Tibial artery (tissue), 4 donors: ENCODE measurements around the gene OCIAD2.
A peak's percentile ranks its signal among the peaks of the same experiment; 100 is the strongest.

ENCODE experiments used
- DNase-seq, 2 donors: peaks; one replicate each; pipeline ENCODE4 v3.0.0-alpha.2; 2019
- H3K27ac ChIP-seq, 2 donors: fragments of 200-600 bp; sonication (generic) in 1 of 2; 1 replicate in 1 of 2; 2 replicates in 1 of 2; pipeline ENCODE4 v1.5.1; 2018 to 2019; ENCODE audit warnings: mild to moderate bottlenecking in 1 of 2
- H3K27me3 ChIP-seq, 2 donors: fragments of 200-600 bp; sonication (generic) in 1 of 2; one replicate each; pipeline versions ENCODE4 v1.5.1 to v1.6.0; 2016 to 2019
- H3K36me3 ChIP-seq, 3 donors: fragments of 200-600 bp; sonication (generic) in 2 of 3; one replicate each; pipeline ENCODE4 v1.5.1; 2016 to 2019; ENCODE audit warnings: mild to moderate bottlenecking in 2 of 3
- H3K4me1 ChIP-seq, 4 donors: fragments of 200-600 bp; sonication (generic) in 2 of 4; 1 replicate in 3 of 4; 2 replicates in 1 of 4; pipeline ENCODE4 v1.5.1; 2016 to 2019
- H3K4me3 ChIP-seq, 2 donors: fragments of 200-600 bp; sonication (generic) in 1 of 2; 1 replicate in 1 of 2; 2 replicates in 1 of 2; pipeline ENCODE4 v1.5.1; 2018 to 2019; ENCODE audit warnings: mild to moderate bottlenecking in 2 of 2
- H3K9me3 ChIP-seq, 3 donors: fragments of 200-600 bp; sonication (generic) in 1 of 3; one replicate each; pipeline ENCODE4 v1.5.1; 2016 to 2019
- intact Hi-C: fragments of 100-400 bp; cut with DNase I; formaldehyde crosslinking; loops from one replicate; pipeline ENCODE4 v1.15.0; 2023; ENCODE audit warnings: low total_unique reads
- TF ChIP-seq, protein P1 (sequence below), 2 experiments: fragments of 200-600 bp in 1 of 2; fragments of 450-650 bp in 1 of 2; IDR thresholded peaks; one replicate each; pipeline ENCODE4 v1.5.1; 2017 to 2019; ENCODE audit warnings: antibody characterized with exemption in 2 of 2, mild to moderate bottlenecking in 1 of 2, moderate library complexity in 1 of 2

OCIAD2 gene, protein sequence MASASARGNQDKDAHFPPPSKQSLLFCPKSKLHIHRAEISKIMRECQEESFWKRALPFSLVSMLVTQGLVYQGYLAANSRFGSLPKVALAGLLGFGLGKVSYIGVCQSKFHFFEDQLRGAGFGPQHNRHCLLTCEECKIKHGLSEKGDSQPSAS

GRCh38 chr4:48906206-48907173 lies at the start of gene OCIAD2:
TSS of gene OCIAD2 (minus strand) at chr4:48906774. CDS start at chr4:48904549, 2,225 bp downstream.
- Histone ChIP-seq H3K27ac (peak within 1 kb of the TSS; percentile 38 to 51), H3K4me1 (peaks cover 0 to 14% (median 10%) of the 10 kb centered on the region in 4 donors), H3K9me3 (no peaks in the 10 kb centered on the region), H3K27me3 (no peaks in the 10 kb centered on the region), H3K4me3 (peak within 1 kb of the TSS; percentile 70 to 91), H3K36me3 (peaks cover 0 to 15% (median 0%) of the 10 kb centered on the region in 3 donors)
- DNase-seq = peak; percentile 37 to 76
- TF ChIP-seq, protein P1, sequence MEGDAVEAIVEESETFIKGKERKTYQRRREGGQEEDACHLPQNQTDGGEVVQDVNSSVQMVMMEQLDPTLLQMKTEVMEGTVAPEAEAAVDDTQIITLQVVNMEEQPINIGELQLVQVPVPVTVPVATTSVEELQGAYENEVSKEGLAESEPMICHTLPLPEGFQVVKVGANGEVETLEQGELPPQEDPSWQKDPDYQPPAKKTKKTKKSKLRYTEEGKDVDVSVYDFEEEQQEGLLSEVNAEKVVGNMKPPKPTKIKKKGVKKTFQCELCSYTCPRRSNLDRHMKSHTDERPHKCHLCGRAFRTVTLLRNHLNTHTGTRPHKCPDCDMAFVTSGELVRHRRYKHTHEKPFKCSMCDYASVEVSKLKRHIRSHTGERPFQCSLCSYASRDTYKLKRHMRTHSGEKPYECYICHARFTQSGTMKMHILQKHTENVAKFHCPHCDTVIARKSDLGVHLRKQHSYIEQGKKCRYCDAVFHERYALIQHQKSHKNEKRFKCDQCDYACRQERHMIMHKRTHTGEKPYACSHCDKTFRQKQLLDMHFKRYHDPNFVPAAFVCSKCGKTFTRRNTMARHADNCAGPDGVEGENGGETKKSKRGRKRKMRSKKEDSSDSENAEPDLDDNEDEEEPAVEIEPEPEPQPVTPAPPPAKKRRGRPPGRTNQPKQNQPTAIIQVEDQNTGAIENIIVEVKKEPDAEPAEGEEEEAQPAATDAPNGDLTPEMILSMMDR (IDR thresholded peaks at IDR 0.05) = no peak
- intact Hi-C loops = no loop called here

- no peaks in the 10 kb centered on the region for H3K36me3 ChIP-seq
- H3K27ac ChIP-seq = no peak overlapping the region
- TF ChIP-seq, protein P1 (IDR thresholded peaks at IDR 0.05) = no peak
- no peaks in the 10 kb centered on the region for H3K27me3 ChIP-seq
- no peak for DNase-seq
- intact Hi-C loops = no loop called here
- H3K4me3 ChIP-seq = no peak overlapping the region
- H3K4me1 ChIP-seq = no peaks in the 10 kb centered on the region
- no peaks in the 10 kb centered on the region for H3K9me3 ChIP-seq
These were observed 47.7 kb upstream of the OCIAD2 start for GRCh38 chr4:48954314-48954713.

DNA sequence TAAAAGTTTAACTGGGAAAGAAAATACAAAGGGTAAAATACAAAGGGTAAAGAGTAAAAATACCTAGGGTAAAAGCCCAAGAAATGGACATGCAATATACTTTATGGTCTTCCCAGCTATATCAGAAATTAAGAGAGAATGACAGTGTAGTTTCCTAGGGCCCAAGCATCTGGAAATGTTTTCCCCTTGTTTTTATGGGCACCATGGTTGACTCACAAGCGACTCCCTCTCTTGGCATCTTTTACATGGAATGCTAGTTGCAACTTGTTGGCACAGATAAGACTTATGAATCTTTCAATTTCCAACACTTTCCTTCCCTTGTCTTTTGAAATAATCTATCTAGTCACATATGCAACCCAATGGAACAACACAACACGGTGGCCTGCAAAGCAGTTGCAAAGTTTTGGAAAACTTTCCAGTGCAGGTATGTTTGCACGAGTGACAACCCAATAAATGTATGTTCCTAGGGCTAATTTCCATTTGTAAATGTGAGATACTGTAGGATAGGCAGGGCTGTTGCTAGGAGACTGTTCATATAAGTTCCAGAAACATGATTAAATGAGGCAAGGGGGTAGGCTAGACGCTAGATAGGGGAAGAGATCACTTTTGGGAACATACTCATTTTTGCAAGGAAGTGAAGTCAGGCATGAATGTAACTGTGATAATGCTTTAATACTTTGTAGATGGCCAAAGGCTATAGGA lies 43.1 kb upstream of the OCIAD2 start:
- DNase-seq = no peak
- Histone ChIP-seq H3K4me1 (no peaks in the 10 kb centered on the region), H3K9me3 (no peaks in the 10 kb centered on the region), H3K4me3 (no peak overlapping the region), H3K27ac (no peak overlapping the region), H3K27me3 (no peaks in the 10 kb centered on the region), H3K36me3 (no peaks in the 10 kb centered on the region)
- intact Hi-C loops = no loop called here
- TF ChIP-seq, protein P1 (IDR thresholded peaks at IDR 0.05) = no peak

- intact Hi-C loops = no loop called here
- Histone ChIP-seq H3K27ac (no peak overlapping the region), H3K4me3 (no peak overlapping the region), H3K4me1 (no peaks in the 10 kb centered on the region), H3K36me3 (no peaks in the 10 kb centered on the region), H3K9me3 (no peaks in the 10 kb centered on the region), H3K27me3 (no peaks in the 10 kb centered on the region)
- DNase-seq = no peak
- TF ChIP-seq, protein P1 (IDR thresholded peaks at IDR 0.05) = no peak
These were observed 42.5 kb upstream of the OCIAD2 start for GRCh38 chr4:48949086-48949485.

- Histone ChIP-seq H3K9me3 (no peaks in the 10 kb centered on the region), H3K4me3 (no peak overlapping the region), H3K36me3 (no peaks in the 10 kb centered on the region), H3K4me1 (no peaks in the 10 kb centered on the region), H3K27me3 (no peaks in the 10 kb centered on the region), H3K27ac (no peak overlapping the region)
- TF ChIP-seq, protein P1 (IDR thresholded peaks at IDR 0.05) = no peak
- DNase-seq = no peak
- intact Hi-C loops = no loop called here
These were observed 41.2 kb upstream of the OCIAD2 start for GRCh38 chr4:48947731-48948130.
